ENCODE measurements around the gene GADD45G. TPM values are rescaled to one million over a fixed set of nuclear protein-coding genes. Genes with fewer than 3 reads are reported as not detected.

GADD45G gene
- total and polyA plus RNA-seq, 2 of the 8 experiments (the other 6 are each of a cell fraction or from before 2014, with no cell fraction given), result 7.0 to 11.4 TPM

DNA sequence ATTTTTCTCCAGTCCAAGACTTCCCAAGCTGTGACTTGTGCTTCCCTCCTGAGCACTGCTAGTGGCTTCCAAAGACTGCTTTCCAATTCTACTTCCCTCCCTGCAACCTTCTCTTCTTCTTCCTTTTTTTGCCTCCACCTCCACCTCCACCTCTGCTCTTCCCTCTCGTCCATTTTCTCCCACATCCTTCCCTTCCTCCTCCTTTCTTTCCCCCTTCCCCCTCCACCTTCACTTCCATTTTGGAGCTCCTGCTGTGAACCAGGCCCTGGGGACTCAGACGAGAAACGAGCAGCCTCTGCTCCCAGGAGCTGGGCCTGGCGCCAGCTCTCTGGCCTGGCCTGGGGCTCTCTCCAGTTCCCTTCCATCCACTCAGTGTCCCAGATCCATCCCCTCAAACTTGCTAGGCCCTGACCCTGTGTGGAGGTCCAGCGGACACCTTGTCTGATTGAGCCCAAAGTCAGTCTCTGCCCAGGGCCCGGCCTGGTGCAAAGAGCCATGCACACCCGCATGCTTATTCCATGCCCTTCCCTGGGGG lies 5.6 kb downstream of the GADD45G start:
- no peak overlapping the region for H2AFZ ChIP-seq (ENCODE audit: low read length)
- H3K4ac ChIP-seq (replicated peaks; ENCODE audit: insufficient read length, low read depth, low read length), result no peak overlapping the region
- H2AK5ac ChIP-seq (ENCODE audit: low read depth, low read length), result 0 out of 2 replicates have a peak overlapping the region, but pooled peaks have one; percentile 45
- H2BK120ac ChIP-seq (replicated peaks; ENCODE audit: low read depth, low read length), result no peak overlapping the region
- H2BK5ac ChIP-seq (ENCODE audit: low read depth, low read length), result no peak overlapping the region
- H4K91ac ChIP-seq (replicated peaks; ENCODE audit: insufficient read length, low read length), result no peak overlapping the region
- no peak overlapping the region for H3K14ac ChIP-seq (ENCODE audit: insufficient read length)
- H3K9me3 ChIP-seq (ENCODE audit: insufficient read depth in 2 of 2, low read depth in 1 of 2, low read length in 1 of 2), result peaks cover 3 to 4% of the 10 kb centered on the region in 2 experiments; a peak in 2 of 4 replicates
- CTCF ChIA-PET (ENCODE audit: partially characterized antibody), result interaction anchor here (1.0 to 4.5 kb wide), 4 partner anchors 9 to 492 kb away, joined by 5 to 30 read pairs (median 9); no protein-coding TSS in a partner anchor
- WGBS, 2 experiments (ENCODE audit: extremely low coverage in 1 of 2, insufficient coverage in 1 of 2, insufficient read length in 1 of 2, insufficient replicate concordance in 2 of 2, low coverage in 1 of 2, low lambda C conversion rate in 2 of 2, missing lambda C conversion rate in 1 of 2), result 85 to 100% methylated on average over 1 to 7 of the region's 7 CpGs
- no peaks in the 10 kb centered on the region; the same call in 1 of the 2 replicates for H3K79me1 ChIP-seq (ENCODE audit: low read depth, low read length)
- peaks cover 0 to 12% (median 9%) of the 10 kb centered on the region in 4 experiments; a peak in 6 of 7 replicates for H3K4me1 ChIP-seq (replicated peaks in 1 of 4; ENCODE audit: control insufficient read depth in 3 of 4, insufficient read depth in 4 of 4, low read length in 3 of 4)
- H3K56ac ChIP-seq (replicated peaks; ENCODE audit: insufficient read length, low read depth, low read length), result no peak overlapping the region
- H3K4me2 ChIP-seq (ENCODE audit: insufficient read depth in 1 of 2, low read depth in 2 of 2, low read length in 2 of 2), result no peak overlapping the region
- no peak for DNase-seq (ENCODE audit: low read depth in 1 of 2, low spot score in 2 of 2)
- peaks cover 7% of the 10 kb centered on the region for H3K23me2 ChIP-seq (ENCODE audit: low read depth, low read length)
- no peak overlapping the region for H4K8ac ChIP-seq (ENCODE audit: extremely low read depth, insufficient read depth, low read length)
- H4K5ac ChIP-seq (ENCODE audit: insufficient read length, low read depth, low read length), result no peak overlapping the region
- POLR2A ChIA-PET (ENCODE audit: partially characterized antibody), result interaction anchor here (1.3 to 5.7 kb wide), 2 partner anchors 11 to 85 kb away, joined by 3 to 33 read pairs; no protein-coding TSS in a partner anchor
- H3K9ac ChIP-seq (replicated peaks in 1 of 4; ENCODE audit: extremely low read depth in 1 of 4, low read depth in 3 of 4, low read length in 3 of 4), result no peak overlapping the region
- peak overlapping the region; percentile 48; the same call in 1 of the 2 replicates for H3K18ac ChIP-seq (ENCODE audit: extremely low read depth, low read length)
- H3K27me3 ChIP-seq (replicated peaks in 1 of 4; ENCODE audit: control insufficient read depth in 3 of 4, extremely low read depth in 1 of 4, insufficient read depth in 3 of 4, low read length in 3 of 4), result peaks cover 0 to 13% (median 11%) of the 10 kb centered on the region in 4 experiments; a peak in 5 of 7 replicates
- H3K36me3 ChIP-seq (ENCODE audit: control insufficient read depth in 2 of 4, insufficient read depth in 4 of 4, low read length in 3 of 4), result peaks cover 0 to 22% (median 2%) of the 10 kb centered on the region in 4 experiments; a peak in 3 of 8 replicates
- H3K4me3 ChIP-seq (ENCODE audit: extremely low read depth in 1 of 4, insufficient read depth in 2 of 4, low read depth in 3 of 4, low read length in 4 of 4), result no peak overlapping the region
- no peak overlapping the region for H3K23ac ChIP-seq (ENCODE audit: insufficient read length)
- H2BK12ac ChIP-seq (ENCODE audit: low read depth, low read length), result peak overlapping the region; percentile 77; the same call in 1 of the 2 replicates
- H2BK20ac ChIP-seq (ENCODE audit: low read length), result peak overlapping the region; percentile 13; the same call in 1 of the 2 replicates
- H3K27ac ChIP-seq (ENCODE audit: low read depth, low read length), result no peak overlapping the region
- peaks cover 0 to 11% of the 10 kb centered on the region in 2 experiments; a peak in 1 of 4 replicates for H3K79me2 ChIP-seq (ENCODE audit: control insufficient read depth in 1 of 2, insufficient read depth in 2 of 2, low read length in 2 of 2)
- peaks cover 7 to 15% of the 10 kb centered on the region in 2 experiments for H4K20me1 ChIP-seq (replicated peaks in 1 of 2; ENCODE audit: control insufficient read depth in 1 of 2, insufficient read depth in 2 of 2, low read length in 2 of 2)
- peak overlapping the region; percentile 74; the same call in 1 of the 2 replicates for H2BK15ac ChIP-seq (ENCODE audit: low read length)
- no peak for FAIRE-seq
- TF ChIP-seq EGR1 (IDR thresholded peaks at IDR 0.05; ENCODE audit: borderline replicate concordance, low read depth, low read length), result no peak
- TF ChIP-seq, protein P1, sequence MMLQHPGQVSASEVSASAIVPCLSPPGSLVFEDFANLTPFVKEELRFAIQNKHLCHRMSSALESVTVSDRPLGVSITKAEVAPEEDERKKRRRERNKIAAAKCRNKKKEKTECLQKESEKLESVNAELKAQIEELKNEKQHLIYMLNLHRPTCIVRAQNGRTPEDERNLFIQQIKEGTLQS (IDR thresholded peaks at IDR 0.05; ENCODE audit: insufficient read depth, low read depth, low read length), result no peak
- no peak for TF ChIP-seq KDM1A (IDR thresholded peaks at IDR 0.05; ENCODE audit: borderline replicate concordance, low read length)
- no peak for TF ChIP-seq EZH2 (IDR thresholded peaks at IDR 0.05; ENCODE audit: low read depth, low read length, severe bottlenecking)
- no peak for TF ChIP-seq POU5F1 (IDR thresholded peaks at IDR 0.05; ENCODE audit: low read depth, low read length)
- TF ChIP-seq POLR2A (IDR thresholded peaks at IDR 0.05; ENCODE audit: control extremely low read depth in 1 of 2, low read depth in 2 of 2, low read length in 2 of 2), result no peak
- no peak for TF ChIP-seq FOSL1 (IDR thresholded peaks at IDR 0.05; ENCODE audit: insufficient read depth, low read depth, low read length)
- TF ChIP-seq, protein P2, sequence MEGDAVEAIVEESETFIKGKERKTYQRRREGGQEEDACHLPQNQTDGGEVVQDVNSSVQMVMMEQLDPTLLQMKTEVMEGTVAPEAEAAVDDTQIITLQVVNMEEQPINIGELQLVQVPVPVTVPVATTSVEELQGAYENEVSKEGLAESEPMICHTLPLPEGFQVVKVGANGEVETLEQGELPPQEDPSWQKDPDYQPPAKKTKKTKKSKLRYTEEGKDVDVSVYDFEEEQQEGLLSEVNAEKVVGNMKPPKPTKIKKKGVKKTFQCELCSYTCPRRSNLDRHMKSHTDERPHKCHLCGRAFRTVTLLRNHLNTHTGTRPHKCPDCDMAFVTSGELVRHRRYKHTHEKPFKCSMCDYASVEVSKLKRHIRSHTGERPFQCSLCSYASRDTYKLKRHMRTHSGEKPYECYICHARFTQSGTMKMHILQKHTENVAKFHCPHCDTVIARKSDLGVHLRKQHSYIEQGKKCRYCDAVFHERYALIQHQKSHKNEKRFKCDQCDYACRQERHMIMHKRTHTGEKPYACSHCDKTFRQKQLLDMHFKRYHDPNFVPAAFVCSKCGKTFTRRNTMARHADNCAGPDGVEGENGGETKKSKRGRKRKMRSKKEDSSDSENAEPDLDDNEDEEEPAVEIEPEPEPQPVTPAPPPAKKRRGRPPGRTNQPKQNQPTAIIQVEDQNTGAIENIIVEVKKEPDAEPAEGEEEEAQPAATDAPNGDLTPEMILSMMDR (IDR thresholded peaks at IDR 0.05; ENCODE audit: control extremely low read depth in 1 of 3, insufficient read depth in 1 of 3, low read depth in 1 of 3, low read length in 3 of 3), result no peak
- TF ChIP-seq MAFK (IDR thresholded peaks at IDR 0.05; ENCODE audit: low read depth, low read length), result no peak
